ENCODE results near the gene MARS1. TPM values are rescaled to one million over a fixed set of nuclear protein-coding genes. Genes with fewer than 3 reads are reported as not detected.

MARS1 gene
- total RNA-seq, 1 donor from 2014 or later: 351 TPM

DNA sequence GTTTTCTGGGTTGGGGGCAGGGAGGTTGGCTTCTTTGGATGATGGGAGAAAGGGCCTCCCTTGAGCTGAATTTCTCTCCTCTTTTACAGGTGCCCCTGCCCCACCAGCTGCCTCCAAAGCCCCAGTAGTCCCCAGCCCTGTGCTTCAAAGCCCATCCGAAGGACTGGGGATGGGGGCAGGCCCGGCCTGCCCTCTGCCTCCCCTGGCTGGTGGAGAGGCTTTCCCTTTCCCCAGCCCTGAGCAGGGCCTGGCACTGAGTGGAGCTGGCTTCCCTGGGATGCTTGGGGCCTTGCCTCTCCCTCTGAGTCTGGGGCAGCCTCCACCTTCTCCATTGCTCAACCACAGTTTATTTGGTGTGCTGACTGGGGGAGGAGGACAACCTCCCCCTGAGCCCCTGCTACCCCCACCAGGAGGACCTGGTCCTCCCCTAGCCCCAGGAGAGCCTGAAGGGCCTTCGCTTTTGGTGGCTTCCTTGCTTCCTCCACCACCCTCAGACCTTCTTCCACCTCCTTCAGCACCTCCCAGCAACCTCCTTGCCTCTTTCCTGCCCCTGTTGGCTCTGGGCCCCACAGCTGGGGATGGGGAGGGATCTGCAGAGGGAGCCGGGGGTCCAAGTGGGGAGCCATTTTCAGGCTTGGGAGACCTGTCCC, 38.7 kb downstream of the MARS1 start:
- H3K9me3 ChIP-seq (ENCODE audit: insufficient read depth, low read depth, low read length): no peaks in the 10 kb centered on the region
- peaks cover 36% of the 10 kb centered on the region for H3K36me3 ChIP-seq (ENCODE audit: insufficient read depth, low read length)
- H3K4me2 ChIP-seq (ENCODE audit: low read length): no peak overlapping the region
- no peak overlapping the region for H3K9ac ChIP-seq (ENCODE audit: low read length)
- no peaks in the 10 kb centered on the region for H3K27me3 Mint-ChIP-seq (ENCODE audit: low read depth, unreplicated experiment)
- no peak overlapping the region for H3K4me3 Mint-ChIP-seq (ENCODE audit: unreplicated experiment)
- no peaks in the 10 kb centered on the region for H3K9me3 Mint-ChIP-seq (ENCODE audit: unreplicated experiment)
- DNase-seq (ENCODE audit: low read depth) (no peak), FAIRE-seq (no peak)
- H3K4me1 Mint-ChIP-seq (ENCODE audit: low read depth, unreplicated experiment): peaks cover 27% of the 10 kb centered on the region
- H2AFZ ChIP-seq (ENCODE audit: low read depth, low read length): no peak overlapping the region
- H3K27me3 ChIP-seq (ENCODE audit: insufficient read depth, low read length): no peaks in the 10 kb centered on the region
- H3K4me1 ChIP-seq (ENCODE audit: insufficient read depth, low read length): peaks cover 25% of the 10 kb centered on the region
- H3K79me2 ChIP-seq (ENCODE audit: insufficient read depth, low read length): peaks cover 30% of the 10 kb centered on the region
- no peak overlapping the region for H3K27ac Mint-ChIP-seq (ENCODE audit: unreplicated experiment)
- H3K27ac ChIP-seq (ENCODE audit: low read depth, low read length): no peak overlapping the region
- H3K4me3 ChIP-seq (ENCODE audit: insufficient read depth, low read depth, low read length): no peak overlapping the region
- TF ChIP-seq, protein P1, sequence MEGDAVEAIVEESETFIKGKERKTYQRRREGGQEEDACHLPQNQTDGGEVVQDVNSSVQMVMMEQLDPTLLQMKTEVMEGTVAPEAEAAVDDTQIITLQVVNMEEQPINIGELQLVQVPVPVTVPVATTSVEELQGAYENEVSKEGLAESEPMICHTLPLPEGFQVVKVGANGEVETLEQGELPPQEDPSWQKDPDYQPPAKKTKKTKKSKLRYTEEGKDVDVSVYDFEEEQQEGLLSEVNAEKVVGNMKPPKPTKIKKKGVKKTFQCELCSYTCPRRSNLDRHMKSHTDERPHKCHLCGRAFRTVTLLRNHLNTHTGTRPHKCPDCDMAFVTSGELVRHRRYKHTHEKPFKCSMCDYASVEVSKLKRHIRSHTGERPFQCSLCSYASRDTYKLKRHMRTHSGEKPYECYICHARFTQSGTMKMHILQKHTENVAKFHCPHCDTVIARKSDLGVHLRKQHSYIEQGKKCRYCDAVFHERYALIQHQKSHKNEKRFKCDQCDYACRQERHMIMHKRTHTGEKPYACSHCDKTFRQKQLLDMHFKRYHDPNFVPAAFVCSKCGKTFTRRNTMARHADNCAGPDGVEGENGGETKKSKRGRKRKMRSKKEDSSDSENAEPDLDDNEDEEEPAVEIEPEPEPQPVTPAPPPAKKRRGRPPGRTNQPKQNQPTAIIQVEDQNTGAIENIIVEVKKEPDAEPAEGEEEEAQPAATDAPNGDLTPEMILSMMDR (IDR thresholded peaks at IDR 0.05; ENCODE audit: insufficient read depth, low read depth, low read length): no peak
- TF ChIP-seq EZH2 (IDR thresholded peaks at IDR 0.05; ENCODE audit: insufficient read depth, low read length): no peak
- H4K20me1 ChIP-seq (ENCODE audit: insufficient read depth, low read length): peaks cover 62% of the 10 kb centered on the region
- peaks cover 7% of the 10 kb centered on the region for H3K36me3 Mint-ChIP-seq (ENCODE audit: low read depth, unreplicated experiment)

GRCh38 chr12:57527184-57527583, 39.3 kb downstream of the MARS1 start:
- no peak overlapping the region for H3K27ac ChIP-seq (ENCODE audit: low read depth, low read length)
- no peak for TF ChIP-seq EZH2 (IDR thresholded peaks at IDR 0.05; ENCODE audit: insufficient read depth, low read length)
- no peak overlapping the region for H2AFZ ChIP-seq (ENCODE audit: low read depth, low read length)
- no peak for DNase-seq (ENCODE audit: low read depth)
- no peaks in the 10 kb centered on the region for H3K27me3 ChIP-seq (ENCODE audit: insufficient read depth, low read length)
- H3K9me3 Mint-ChIP-seq (ENCODE audit: unreplicated experiment): no peaks in the 10 kb centered on the region
- no peak overlapping the region for H3K4me3 Mint-ChIP-seq (ENCODE audit: unreplicated experiment)
- peaks cover 42% of the 10 kb centered on the region for H3K36me3 ChIP-seq (ENCODE audit: insufficient read depth, low read length)
- H3K4me3 ChIP-seq (ENCODE audit: insufficient read depth, low read depth, low read length): no peak overlapping the region
- peaks cover 20% of the 10 kb centered on the region for H3K4me1 ChIP-seq (ENCODE audit: insufficient read depth, low read length)
- FAIRE-seq: no peak
- peak overlapping the region; percentile 34 for H3K27ac Mint-ChIP-seq (ENCODE audit: unreplicated experiment)
- no peaks in the 10 kb centered on the region for H3K9me3 ChIP-seq (ENCODE audit: insufficient read depth, low read depth, low read length)
- peaks cover 21% of the 10 kb centered on the region for H3K4me1 Mint-ChIP-seq (ENCODE audit: low read depth, unreplicated experiment)
- H3K9ac ChIP-seq (ENCODE audit: low read length): no peak overlapping the region
- H3K79me2 ChIP-seq (ENCODE audit: insufficient read depth, low read length): peaks cover 30% of the 10 kb centered on the region
- no peak overlapping the region for H3K4me2 ChIP-seq (ENCODE audit: low read length)
- peaks cover 67% of the 10 kb centered on the region for H4K20me1 ChIP-seq (ENCODE audit: insufficient read depth, low read length)
- peaks cover 5% of the 10 kb centered on the region for H3K36me3 Mint-ChIP-seq (ENCODE audit: low read depth, unreplicated experiment)
- no peaks in the 10 kb centered on the region for H3K27me3 Mint-ChIP-seq (ENCODE audit: low read depth, unreplicated experiment)

- Mint-ChIP-seq H3K27ac (ENCODE audit: unreplicated experiment) (no peak overlapping the region), H3K4me1 (ENCODE audit: low read depth, unreplicated experiment) (peaks cover 21% of the 10 kb centered on the region), H3K36me3 (ENCODE audit: low read depth, unreplicated experiment) (peaks cover 12% of the 10 kb centered on the region), H3K9me3 (ENCODE audit: unreplicated experiment) (no peaks in the 10 kb centered on the region), H3K27me3 (ENCODE audit: low read depth, unreplicated experiment) (no peaks in the 10 kb centered on the region), H3K4me3 (ENCODE audit: unreplicated experiment) (no peak overlapping the region)
- Histone ChIP-seq H3K9me3 (ENCODE audit: insufficient read depth, low read depth, low read length) (no peaks in the 10 kb centered on the region), H4K20me1 (ENCODE audit: insufficient read depth, low read length) (peaks cover 65% of the 10 kb centered on the region), H3K27ac (ENCODE audit: low read depth, low read length) (no peak overlapping the region), H3K4me3 (ENCODE audit: insufficient read depth, low read depth, low read length) (no peak overlapping the region), H3K27me3 (ENCODE audit: insufficient read depth, low read length) (no peaks in the 10 kb centered on the region), H2AFZ (ENCODE audit: low read depth, low read length) (no peak overlapping the region), H3K4me1 (ENCODE audit: insufficient read depth, low read length) (peaks cover 17% of the 10 kb centered on the region), H3K79me2 (ENCODE audit: insufficient read depth, low read length) (peaks cover 29% of the 10 kb centered on the region), H3K36me3 (ENCODE audit: insufficient read depth, low read length) (peaks cover 52% of the 10 kb centered on the region), H3K4me2 (ENCODE audit: low read length) (no peak overlapping the region), H3K9ac (ENCODE audit: low read length) (no peak overlapping the region)
- TF ChIP-seq EZH2 (IDR thresholded peaks at IDR 0.05; ENCODE audit: insufficient read depth, low read length): no peak
- TF ChIP-seq, protein P1 (IDR thresholded peaks at IDR 0.05; ENCODE audit: insufficient read depth, low read depth, low read length): no peak
- DNase-seq (ENCODE audit: low read depth): no peak
- no peak for FAIRE-seq
These were observed 40.3 kb downstream of the MARS1 start for GRCh38 chr12:57528176-57528575.
